ENCODE data around the gene PRKN.
A peak's percentile ranks its signal among the peaks of the same experiment; 100 is the strongest.

The PRKN gene

DNA sequence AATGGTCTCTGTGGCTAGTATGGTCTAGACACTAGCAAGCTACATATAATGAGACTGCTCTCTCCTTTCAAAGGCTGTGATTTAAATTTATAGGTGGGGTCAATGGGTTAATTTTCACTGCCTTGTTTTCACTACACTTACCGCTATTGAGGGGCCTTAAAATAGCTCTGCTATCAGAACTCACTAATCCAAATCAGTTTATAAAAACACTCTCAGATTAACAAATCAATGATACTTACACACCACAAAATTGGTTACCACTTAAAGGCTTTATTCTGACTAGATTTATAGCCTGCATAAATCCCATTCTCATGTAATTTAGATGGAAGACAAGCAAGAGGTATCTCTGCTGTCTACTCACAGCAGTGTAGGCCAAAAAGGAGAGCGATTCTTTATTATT lies 1140.7 kb downstream of the PRKN start (continued):
- TF ChIP-seq ZNF843 (tag by site-specific recombination; IDR thresholded peaks at IDR 0.05), result 0 out of 2 replicates have a peak, but pooled peaks have one; percentile 14
- no peak for TF ChIP-seq ZNF10 (tag by site-specific recombination; IDR thresholded peaks at IDR 0.05)
- TF ChIP-seq ZNF354C (tag by site-specific recombination; IDR thresholded peaks at IDR 0.05; ENCODE audit: borderline replicate concordance, low read depth), result no peak
- TF ChIP-seq SP3 (tag by site-specific recombination; IDR thresholded peaks at IDR 0.05), result no peak
- no peak for TF ChIP-seq ZNF529 (tag by site-specific recombination; IDR thresholded peaks at IDR 0.05; ENCODE audit: insufficient replicate concordance)
- TF ChIP-seq ZBTB17 (tag by site-specific recombination; IDR thresholded peaks at IDR 0.05), result no peak
- TF ChIP-seq ZNF791 (tag by site-specific recombination; IDR thresholded peaks at IDR 0.05), result no peak
- peak; percentile 84 for TF ChIP-seq GLI2 (tag by site-specific recombination; IDR thresholded peaks at IDR 0.05; ENCODE audit: borderline replicate concordance, low read depth)
- TF ChIP-seq ZNF175 (tag by site-specific recombination; IDR thresholded peaks at IDR 0.05), result no peak
- no peak for TF ChIP-seq ZNF23 (tag by site-specific recombination; IDR thresholded peaks at IDR 0.05; ENCODE audit: borderline replicate concordance)
- peak; percentile 99 for TF ChIP-seq TRIM28 (IDR thresholded peaks at IDR 0.05; ENCODE audit: borderline replicate concordance, low read length)
- TF ChIP-seq ZNF341 (tag by site-specific recombination; IDR thresholded peaks at IDR 0.05; ENCODE audit: low read depth), result no peak
- no peak for TF ChIP-seq ZNF24 (tag by site-specific recombination; IDR thresholded peaks at IDR 0.05)
- TF ChIP-seq ELK4 (IDR thresholded peaks at IDR 0.05; ENCODE audit: borderline replicate concordance, low read depth, low read length), result no peak
- no peak for TF ChIP-seq ZNF776 (tag by site-specific recombination; IDR thresholded peaks at IDR 0.05; ENCODE audit: borderline replicate concordance)
- peak; percentile 49; the same call in 1 of the 2 replicates for TF ChIP-seq KLF10 (tag by site-specific recombination; IDR thresholded peaks at IDR 0.05)
- TF ChIP-seq SP2 (tag by site-specific recombination; IDR thresholded peaks at IDR 0.05), result no peak
- no peak for TF ChIP-seq ZNF248 (tag by site-specific recombination; IDR thresholded peaks at IDR 0.05)
- TF ChIP-seq, protein P1, sequence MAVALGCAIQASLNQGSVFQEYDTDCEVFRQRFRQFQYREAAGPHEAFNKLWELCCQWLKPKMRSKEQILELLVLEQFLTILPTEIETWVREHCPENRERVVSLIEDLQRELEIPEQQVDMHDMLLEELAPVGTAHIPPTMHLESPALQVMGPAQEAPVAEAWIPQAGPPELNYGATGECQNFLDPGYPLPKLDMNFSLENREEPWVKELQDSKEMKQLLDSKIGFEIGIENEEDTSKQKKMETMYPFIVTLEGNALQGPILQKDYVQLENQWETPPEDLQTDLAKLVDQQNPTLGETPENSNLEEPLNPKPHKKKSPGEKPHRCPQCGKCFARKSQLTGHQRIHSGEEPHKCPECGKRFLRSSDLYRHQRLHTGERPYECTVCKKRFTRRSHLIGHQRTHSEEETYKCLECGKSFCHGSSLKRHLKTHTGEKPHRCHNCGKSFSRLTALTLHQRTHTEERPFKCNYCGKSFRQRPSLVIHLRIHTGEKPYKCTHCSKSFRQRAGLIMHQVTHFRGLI (tag by site-specific recombination; IDR thresholded peaks at IDR 0.05), result no peak
- no peak for TF ChIP-seq PRDM2 (tag by site-specific recombination; IDR thresholded peaks at IDR 0.05; ENCODE audit: borderline replicate concordance)
- no peak for TF ChIP-seq ZNF366 (tag by site-specific recombination; conservative IDR thresholded peaks at IDR 0.05)
- TF ChIP-seq ZNF394 (tag by site-specific recombination; IDR thresholded peaks at IDR 0.05; ENCODE audit: borderline replicate concordance), result no peak
- TF ChIP-seq ZBTB20 (tag by site-specific recombination; IDR thresholded peaks at IDR 0.05), result no peak
- TF ChIP-seq ZNF350 (tag by site-specific recombination; IDR thresholded peaks at IDR 0.05), result no peak
- TF ChIP-seq, protein P2, sequence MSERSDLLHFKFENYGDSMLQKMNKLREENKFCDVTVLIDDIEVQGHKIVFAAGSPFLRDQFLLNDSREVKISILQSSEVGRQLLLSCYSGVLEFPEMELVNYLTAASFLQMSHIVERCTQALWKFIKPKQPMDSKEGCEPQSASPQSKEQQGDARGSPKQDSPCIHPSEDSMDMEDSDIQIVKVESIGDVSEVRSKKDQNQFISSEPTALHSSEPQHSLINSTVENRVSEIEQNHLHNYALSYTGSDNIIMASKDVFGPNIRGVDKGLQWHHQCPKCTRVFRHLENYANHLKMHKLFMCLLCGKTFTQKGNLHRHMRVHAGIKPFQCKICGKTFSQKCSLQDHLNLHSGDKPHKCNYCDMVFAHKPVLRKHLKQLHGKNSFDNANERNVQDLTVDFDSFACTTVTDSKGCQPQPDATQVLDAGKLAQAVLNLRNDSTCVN (tag by site-specific recombination; optimal IDR thresholded peaks at IDR 0.05), result no peak
- TF ChIP-seq ZNF677 (tag by site-specific recombination; IDR thresholded peaks at IDR 0.05), result no peak
- 0 out of 2 replicates have a peak, but pooled peaks have one; percentile 12 for TF ChIP-seq GLIS2 (tag by site-specific recombination; IDR thresholded peaks at IDR 0.05)
- TF ChIP-seq, protein P3, sequence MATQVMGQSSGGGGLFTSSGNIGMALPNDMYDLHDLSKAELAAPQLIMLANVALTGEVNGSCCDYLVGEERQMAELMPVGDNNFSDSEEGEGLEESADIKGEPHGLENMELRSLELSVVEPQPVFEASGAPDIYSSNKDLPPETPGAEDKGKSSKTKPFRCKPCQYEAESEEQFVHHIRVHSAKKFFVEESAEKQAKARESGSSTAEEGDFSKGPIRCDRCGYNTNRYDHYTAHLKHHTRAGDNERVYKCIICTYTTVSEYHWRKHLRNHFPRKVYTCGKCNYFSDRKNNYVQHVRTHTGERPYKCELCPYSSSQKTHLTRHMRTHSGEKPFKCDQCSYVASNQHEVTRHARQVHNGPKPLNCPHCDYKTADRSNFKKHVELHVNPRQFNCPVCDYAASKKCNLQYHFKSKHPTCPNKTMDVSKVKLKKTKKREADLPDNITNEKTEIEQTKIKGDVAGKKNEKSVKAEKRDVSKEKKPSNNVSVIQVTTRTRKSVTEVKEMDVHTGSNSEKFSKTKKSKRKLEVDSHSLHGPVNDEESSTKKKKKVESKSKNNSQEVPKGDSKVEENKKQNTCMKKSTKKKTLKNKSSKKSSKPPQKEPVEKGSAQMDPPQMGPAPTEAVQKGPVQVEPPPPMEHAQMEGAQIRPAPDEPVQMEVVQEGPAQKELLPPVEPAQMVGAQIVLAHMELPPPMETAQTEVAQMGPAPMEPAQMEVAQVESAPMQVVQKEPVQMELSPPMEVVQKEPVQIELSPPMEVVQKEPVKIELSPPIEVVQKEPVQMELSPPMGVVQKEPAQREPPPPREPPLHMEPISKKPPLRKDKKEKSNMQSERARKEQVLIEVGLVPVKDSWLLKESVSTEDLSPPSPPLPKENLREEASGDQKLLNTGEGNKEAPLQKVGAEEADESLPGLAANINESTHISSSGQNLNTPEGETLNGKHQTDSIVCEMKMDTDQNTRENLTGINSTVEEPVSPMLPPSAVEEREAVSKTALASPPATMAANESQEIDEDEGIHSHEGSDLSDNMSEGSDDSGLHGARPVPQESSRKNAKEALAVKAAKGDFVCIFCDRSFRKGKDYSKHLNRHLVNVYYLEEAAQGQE (tag by site-specific recombination; IDR thresholded peaks at IDR 0.05), result no peak
- no peak for TF ChIP-seq ZNF37A (tag by site-specific recombination; IDR thresholded peaks at IDR 0.05)
